ENCODE data around the gene MRAP. TPM values are rescaled to one million over a fixed set of nuclear protein-coding genes. Genes with fewer than 3 reads are reported as not detected.
A peak's percentile ranks its signal among the peaks of the same experiment; 100 is the strongest.

The MRAP gene
- total RNA-seq, 1 donor from 2014 or later, result 0.46 TPM

DNA sequence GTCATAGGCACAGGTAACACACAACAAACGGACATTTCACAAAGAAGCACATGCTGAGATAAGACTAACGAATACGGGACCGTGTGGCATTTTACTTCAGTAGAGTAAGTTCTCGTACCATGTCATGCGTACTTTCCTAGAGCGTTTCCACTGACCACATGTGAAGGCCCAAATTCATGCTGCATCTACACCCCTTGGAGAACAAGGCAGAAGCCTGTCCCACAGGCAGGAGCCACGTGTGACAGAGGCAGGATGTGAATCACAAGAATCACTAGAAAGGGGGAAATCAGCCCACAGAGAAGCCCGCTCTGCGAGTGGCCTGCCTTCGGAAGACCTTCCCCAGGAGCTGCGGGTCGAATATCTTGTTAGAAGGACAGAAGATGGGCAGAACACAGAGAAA, 52.3 kb downstream of the MRAP start:
- ATAC-seq (no peak), DNase-seq (no peak)
- TF ChIP-seq, protein P1, sequence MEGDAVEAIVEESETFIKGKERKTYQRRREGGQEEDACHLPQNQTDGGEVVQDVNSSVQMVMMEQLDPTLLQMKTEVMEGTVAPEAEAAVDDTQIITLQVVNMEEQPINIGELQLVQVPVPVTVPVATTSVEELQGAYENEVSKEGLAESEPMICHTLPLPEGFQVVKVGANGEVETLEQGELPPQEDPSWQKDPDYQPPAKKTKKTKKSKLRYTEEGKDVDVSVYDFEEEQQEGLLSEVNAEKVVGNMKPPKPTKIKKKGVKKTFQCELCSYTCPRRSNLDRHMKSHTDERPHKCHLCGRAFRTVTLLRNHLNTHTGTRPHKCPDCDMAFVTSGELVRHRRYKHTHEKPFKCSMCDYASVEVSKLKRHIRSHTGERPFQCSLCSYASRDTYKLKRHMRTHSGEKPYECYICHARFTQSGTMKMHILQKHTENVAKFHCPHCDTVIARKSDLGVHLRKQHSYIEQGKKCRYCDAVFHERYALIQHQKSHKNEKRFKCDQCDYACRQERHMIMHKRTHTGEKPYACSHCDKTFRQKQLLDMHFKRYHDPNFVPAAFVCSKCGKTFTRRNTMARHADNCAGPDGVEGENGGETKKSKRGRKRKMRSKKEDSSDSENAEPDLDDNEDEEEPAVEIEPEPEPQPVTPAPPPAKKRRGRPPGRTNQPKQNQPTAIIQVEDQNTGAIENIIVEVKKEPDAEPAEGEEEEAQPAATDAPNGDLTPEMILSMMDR (IDR thresholded peaks at IDR 0.05), result no peak
- H3K9me3 ChIP-seq, result no peaks in the 10 kb centered on the region
- H3K4me1 ChIP-seq, result no peaks in the 10 kb centered on the region
- H3K27ac ChIP-seq, result no peak overlapping the region
- H3K27me3 ChIP-seq, result no peaks in the 10 kb centered on the region
- intact Hi-C loops (cut with DNase I), result no loop called here
- peaks cover 100% of the 10 kb centered on the region for H3K36me3 ChIP-seq
- no peak overlapping the region for H3K4me3 ChIP-seq

DNA sequence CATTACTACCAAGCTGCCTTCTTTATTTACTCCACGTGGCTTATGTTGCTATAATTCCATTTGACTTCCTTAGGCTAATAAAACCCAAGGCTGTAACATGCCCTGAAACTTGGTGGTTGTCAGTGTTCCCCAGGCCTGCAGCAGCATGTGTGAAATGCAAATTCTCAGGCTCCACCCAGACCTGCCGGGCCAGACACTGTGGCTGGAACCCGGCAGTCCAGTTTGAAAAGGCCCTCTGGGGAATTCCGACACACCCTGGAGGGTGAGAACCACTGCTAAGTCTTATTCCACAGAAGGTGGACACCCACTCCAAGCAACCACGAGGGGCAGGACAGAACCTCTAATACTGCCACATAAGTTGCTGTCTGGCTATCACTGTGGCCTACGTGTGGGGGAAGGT, 52.8 kb downstream of the MRAP start:
- H3K27ac ChIP-seq, result no peak overlapping the region

DNA sequence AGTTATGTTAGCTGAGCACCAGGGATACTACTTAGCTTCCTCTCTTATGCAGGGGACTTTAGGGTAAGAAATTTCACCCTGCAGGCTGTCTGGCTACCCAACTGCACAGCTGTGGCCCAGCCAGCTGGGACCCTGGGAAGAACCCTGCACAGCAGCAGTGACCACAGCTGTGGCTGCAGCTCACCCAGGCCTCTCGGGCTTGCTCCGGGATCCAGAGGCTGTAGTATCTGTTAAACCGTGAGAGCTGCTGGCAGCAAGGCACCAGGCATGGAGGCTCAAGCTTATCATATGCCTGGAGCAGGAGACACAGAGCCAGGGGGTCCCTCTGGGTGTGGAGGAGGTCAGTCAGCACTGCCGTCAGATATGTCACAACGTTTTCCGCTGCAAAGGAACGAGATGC, 53.9 kb downstream of the MRAP start:
- DNase-seq, result no peak
- Histone ChIP-seq H3K27me3 (no peaks in the 10 kb centered on the region), H3K27ac (no peak overlapping the region), H3K4me1 (no peaks in the 10 kb centered on the region), H3K36me3 (peaks cover 100% of the 10 kb centered on the region), H3K4me3 (no peak overlapping the region), H3K9me3 (no peaks in the 10 kb centered on the region)
- intact Hi-C loops (cut with DNase I), result no loop called here
- no peak for ATAC-seq
- TF ChIP-seq, protein P1 (IDR thresholded peaks at IDR 0.05), result no peak

More for the DNA sequence above, 52.8 kb downstream of the MRAP start:
- H3K27me3 ChIP-seq, result no peaks in the 10 kb centered on the region
- DNase-seq (no peak), ATAC-seq (peak; percentile 7)
- H3K36me3 ChIP-seq, result peaks cover 100% of the 10 kb centered on the region
- no peaks in the 10 kb centered on the region for H3K4me1 ChIP-seq
- intact Hi-C loops (cut with DNase I), result no loop called here
- TF ChIP-seq, protein P1 (IDR thresholded peaks at IDR 0.05), result no peak
- H3K9me3 ChIP-seq, result no peaks in the 10 kb centered on the region
- H3K4me3 ChIP-seq, result no peak overlapping the region

DNA sequence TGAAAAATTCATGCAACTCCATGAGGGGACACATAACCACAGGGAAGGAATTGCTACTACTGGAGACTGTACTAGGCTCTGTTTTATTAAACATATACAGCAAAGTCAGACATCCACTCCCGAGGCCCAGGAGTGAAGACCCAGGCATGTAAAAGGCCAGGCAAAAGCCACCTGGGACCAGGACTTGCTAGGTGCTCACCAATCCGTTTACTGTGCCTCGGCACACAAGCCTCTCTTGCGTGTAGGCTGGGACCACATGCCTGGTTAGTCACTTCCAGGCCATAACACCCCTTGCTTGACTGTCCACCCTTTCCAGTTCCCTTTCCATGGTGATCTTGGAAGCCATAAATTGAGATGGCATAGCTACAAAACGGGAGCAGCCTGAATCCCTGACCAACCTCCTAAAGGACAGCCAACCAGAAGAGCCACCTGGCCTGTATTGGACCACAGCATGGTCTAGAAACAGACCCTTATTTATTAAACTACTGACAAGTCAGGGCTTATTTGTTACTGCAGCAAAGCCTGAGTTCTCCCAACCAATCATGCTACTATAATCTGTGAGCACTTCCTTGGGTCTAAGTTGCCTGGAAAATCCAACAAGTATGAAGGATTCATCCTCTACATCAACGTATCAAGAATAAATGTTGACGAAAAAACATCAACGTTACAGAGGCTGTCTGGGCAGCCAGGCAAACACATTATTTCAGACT, 54.5 kb downstream of the MRAP start:
- H3K27ac ChIP-seq, result no peak overlapping the region
- TF ChIP-seq, protein P1 (IDR thresholded peaks at IDR 0.05), result no peak
- H3K27me3 ChIP-seq, result no peaks in the 10 kb centered on the region
- H3K4me1 ChIP-seq, result no peaks in the 10 kb centered on the region
- H3K4me3 ChIP-seq, result no peak overlapping the region
- DNase-seq (no peak), ATAC-seq (no peak)
- H3K36me3 ChIP-seq, result peaks cover 100% of the 10 kb centered on the region
- H3K9me3 ChIP-seq, result no peaks in the 10 kb centered on the region
- intact Hi-C loops (cut with DNase I), result no loop called here

DNA sequence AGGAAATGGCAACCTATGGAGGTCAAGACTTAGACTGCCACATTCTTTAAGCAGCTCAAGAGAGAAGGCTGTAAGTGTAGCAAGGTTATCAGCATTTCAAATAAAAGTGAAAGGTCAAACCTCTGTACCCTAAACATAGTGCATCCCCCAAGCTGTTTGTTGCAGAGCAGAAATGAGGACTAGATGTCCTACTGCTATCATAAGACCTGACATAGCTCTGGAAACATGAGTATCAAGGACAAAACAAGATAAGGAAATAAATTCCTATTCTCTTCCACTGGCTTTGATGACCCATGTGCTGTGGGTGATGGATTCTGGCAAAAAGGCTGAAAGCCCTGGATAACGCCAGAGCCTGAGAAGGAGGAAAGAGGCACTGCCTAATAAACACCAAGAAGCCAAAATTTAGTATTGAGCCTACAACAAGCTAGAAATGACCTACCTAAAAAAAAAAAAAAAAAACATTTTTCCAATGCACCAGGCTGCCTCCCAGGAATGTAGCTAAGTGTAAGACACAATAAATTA, 58.3 kb downstream of the MRAP start:
- Histone ChIP-seq H3K36me3 (peaks cover 100% of the 10 kb centered on the region), H3K4me3 (no peak overlapping the region), H3K27ac (no peak overlapping the region), H3K4me1 (no peaks in the 10 kb centered on the region), H3K9me3 (no peaks in the 10 kb centered on the region), H3K27me3 (no peaks in the 10 kb centered on the region)
- TF ChIP-seq, protein P1 (IDR thresholded peaks at IDR 0.05), result no peak
- ATAC-seq (no peak), DNase-seq (no peak)
- intact Hi-C loops (cut with DNase I), result no loop called here
